Natural killer cell (primary cell): ENCODE data around the gene CEP20. TPM values are rescaled to one million over a fixed set of nuclear protein-coding genes. Genes with fewer than 3 reads are reported as not detected.

Experiments used
- ATAC-seq, 3 donors: fragments of 150-1000 bp in 2 of 3; fragments of 200-7000 bp in 1 of 3; cut with Tn5 transposase; 1 replicate in 1 of 3; 2 replicates in 2 of 3; pipeline ENCODE4 v1.10.0; 2021; ENCODE audit warnings: mild to moderate bottlenecking in 2 of 3, moderate library complexity in 2 of 3
- DNase-seq, 2 donors: peaks; one replicate each; pipeline versions ENCODE4 v3.0.0 to v3.0.0-alpha.2; 2013 to 2021; ENCODE audit warnings: mixed read lengths in 1 of 2
- H3K27ac ChIP-seq: one replicate; pipeline ENCODE4 v1.5.1; 2013; ENCODE audit warnings: mild to moderate bottlenecking, low read length
- H3K27me3 ChIP-seq: one replicate; pipeline ENCODE4 v1.6.1; 2013; ENCODE audit warnings: low read length; ENCODE audit not compliant: control insufficient read depth, insufficient read depth
- H3K36me3 ChIP-seq: one replicate; pipeline ENCODE4 v1.6.1; 2013; ENCODE audit warnings: low read length; ENCODE audit not compliant: control insufficient read depth, insufficient read depth
- H3K4me1 ChIP-seq: one replicate; pipeline ENCODE4 v1.6.1; 2013; ENCODE audit warnings: low read length; ENCODE audit not compliant: control insufficient read depth, insufficient read depth
- H3K4me3 ChIP-seq: one replicate; pipeline ENCODE4 v1.5.1; 2013; ENCODE audit warnings: low read length
- H3K9me3 ChIP-seq: one replicate; pipeline ENCODE4 v1.6.1; 2013; ENCODE audit warnings: low read length; ENCODE audit not compliant: control insufficient read depth, insufficient read depth
- H3K27ac Mint-ChIP-seq, 2 donors: one replicate each; pipeline ENCODE4 v1.8.0; 2022; ENCODE audit warnings: mild to moderate bottlenecking in 2 of 2, mixed read lengths in 2 of 2, moderate library complexity in 1 of 2
- H3K27me3 Mint-ChIP-seq, 2 donors: one replicate each; pipeline ENCODE4 v1.8.0; 2022; ENCODE audit warnings: low read depth in 2 of 2, mixed read lengths in 2 of 2
- H3K36me3 Mint-ChIP-seq: one replicate; pipeline ENCODE4 v1.8.0; 2022; ENCODE audit warnings: mixed read lengths
- H3K4me1 Mint-ChIP-seq, 2 donors: one replicate each; pipeline ENCODE4 v1.8.0; 2022; ENCODE audit warnings: mixed read lengths in 2 of 2
- H3K4me3 Mint-ChIP-seq: one replicate; pipeline ENCODE4 v1.8.0; 2022; ENCODE audit warnings: mild to moderate bottlenecking, moderate library complexity, mixed read lengths
- H3K9me3 Mint-ChIP-seq, 2 donors: one replicate each; pipeline ENCODE4 v1.8.0; 2022; ENCODE audit warnings: mixed read lengths in 2 of 2
- CTCF ChIP-seq: fragments of 200-600 bp; IDR thresholded peaks from one replicate; pipeline ENCODE4 v1.8.0; 2022; ENCODE audit warnings: antibody characterized with exemption
- WGBS: methylation state at CpG from one replicate; pipeline ENCODE4 v1.1.7; 2013; ENCODE audit warnings: missing lambda C conversion rate; ENCODE audit not compliant: insufficient coverage; 5-methylcytosine and 5-hydroxymethylcytosine counted together
- intact Hi-C: fragments of 100-400 bp; cut with micrococcal nuclease; formaldehyde crosslinking; loops from one replicate; pipeline ENCODE4 v1.14.2; 2022
- total RNA-seq, 4 donors: library from RNA; stranded (reverse); fragments of 120-200 nt in 1 of 4; gene quantifications; one replicate each; pipeline versions ENCODE4 v1.2.3 to v1.2.4, GENCODE V29; 2013 to 2022

The CEP20 gene
- total RNA-seq, 3 donors from 2014 or later (not counting 1 experiment from before 2014, with no cell fraction given) = 21.4 to 23.2 (median 23.1) TPM

DNA sequence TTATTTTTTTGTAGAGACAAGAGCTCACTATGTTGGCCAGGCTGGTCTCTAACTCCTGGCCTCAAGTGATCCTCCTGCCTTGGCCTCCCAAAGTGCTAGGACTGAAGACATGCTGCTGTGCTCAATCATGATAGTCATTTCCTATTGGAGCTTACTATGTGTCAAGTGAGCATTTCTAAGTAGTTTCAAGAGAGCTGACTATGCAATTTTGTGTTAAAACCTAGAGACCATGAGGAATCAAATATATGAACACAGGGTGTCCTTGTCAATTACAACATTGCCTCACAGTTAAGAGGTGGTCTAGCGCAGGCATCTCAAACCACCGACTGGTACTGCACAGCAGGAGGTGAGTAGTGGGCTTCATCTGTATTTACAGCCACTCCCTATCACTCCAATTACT is 69.4 kb downstream of the CEP20 start:
- ATAC-seq (no peak), DNase-seq (no peak)
- intact Hi-C loops = no loop called here
- H3K4me3 ChIP-seq = no peak overlapping the region
- H3K27me3 ChIP-seq = no peaks in the 10 kb centered on the region
- Mint-ChIP-seq H3K4me3 (no peak overlapping the region), H3K27ac (no peak overlapping the region), H3K9me3 (peaks cover 4 to 6% of the 10 kb centered on the region in 2 donors), H3K4me1 (no peaks in the 10 kb centered on the region), H3K36me3 (peaks cover 10% of the 10 kb centered on the region), H3K27me3 (peaks cover 6 to 15% of the 10 kb centered on the region in 2 donors)
- H3K27ac ChIP-seq = no peak overlapping the region
- TF ChIP-seq CTCF = no peak
- no peaks in the 10 kb centered on the region for H3K36me3 ChIP-seq
- 100% methylated on average over 2 of the region's 2 CpGs for WGBS
- H3K4me1 ChIP-seq = no peaks in the 10 kb centered on the region
- no peaks in the 10 kb centered on the region for H3K9me3 ChIP-seq

DNA sequence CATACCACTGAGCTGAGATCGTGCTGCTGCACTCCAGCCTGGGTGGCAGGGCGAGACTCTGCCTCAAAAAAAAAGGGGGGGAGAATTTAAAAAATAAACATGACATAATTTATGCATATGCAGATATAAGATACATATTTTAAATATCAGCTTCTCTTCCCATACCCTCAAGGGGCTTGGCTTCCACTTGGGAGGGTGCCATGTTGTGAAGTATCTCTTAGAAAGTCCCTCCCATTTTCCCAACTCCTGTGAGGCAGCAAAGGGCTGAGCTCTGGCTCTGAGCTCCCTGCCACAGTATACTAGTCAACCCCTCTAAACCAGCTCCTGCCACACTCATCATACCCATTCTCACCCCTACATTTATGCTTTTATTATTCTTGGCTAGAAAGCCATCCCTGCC is 71.0 kb downstream of the CEP20 start:
- Histone ChIP-seq H3K36me3 (no peaks in the 10 kb centered on the region), H3K27me3 (no peaks in the 10 kb centered on the region), H3K4me1 (no peaks in the 10 kb centered on the region), H3K4me3 (no peak overlapping the region), H3K9me3 (no peaks in the 10 kb centered on the region), H3K27ac (no peak overlapping the region)
- no peak for TF ChIP-seq CTCF
- ATAC-seq (no peak), DNase-seq (no peak)
- no peaks in the 10 kb centered on the region for H3K4me1 Mint-ChIP-seq
- WGBS = no CpG with 5 or more reads among the region's 2 CpGs
- intact Hi-C loops = no loop called here
- no peak overlapping the region for H3K4me3 Mint-ChIP-seq
- H3K36me3 Mint-ChIP-seq = peaks cover 10% of the 10 kb centered on the region
- peaks cover 6 to 15% of the 10 kb centered on the region in 2 donors for H3K27me3 Mint-ChIP-seq
- no peak overlapping the region for H3K27ac Mint-ChIP-seq
- peaks cover 4 to 6% of the 10 kb centered on the region in 2 donors for H3K9me3 Mint-ChIP-seq

- H3K27me3 ChIP-seq = no peaks in the 10 kb centered on the region
- Mint-ChIP-seq H3K36me3 (peaks cover 10% of the 10 kb centered on the region), H3K27ac (no peak overlapping the region), H3K4me3 (no peak overlapping the region), H3K4me1 (no peaks in the 10 kb centered on the region), H3K27me3 (peaks cover 6 to 15% of the 10 kb centered on the region in 2 donors), H3K9me3 (peaks cover 4 to 6% of the 10 kb centered on the region in 2 donors)
- H3K4me1 ChIP-seq = no peaks in the 10 kb centered on the region
- DNase-seq = no peak
- intact Hi-C loops = no loop called here
- no peak overlapping the region for H3K4me3 ChIP-seq
- no peaks in the 10 kb centered on the region for H3K36me3 ChIP-seq
- no peak for TF ChIP-seq CTCF
- no peaks in the 10 kb centered on the region for H3K9me3 ChIP-seq
- no peak overlapping the region for H3K27ac ChIP-seq
- no peak for ATAC-seq
Observed at GRCh38 chr16:15816228-15816627, 72.2 kb downstream of the CEP20 start.

Other genes starting within 250 kb of the CEP20 start
- gene MARF1, start 245.4 kb downstream of the CEP20 start, total RNA-seq = 100 to 1,000 TPM; 127 to 149 (median 140) TPM
- 100 to 1,000 TPM; 104 to 118 (median 114) TPM for gene NDE1, start 238.4 kb downstream of the CEP20 start, total RNA-seq
- gene MYH11, start 31.6 kb downstream of the CEP20 start, total RNA-seq = under 1 TPM in 1 of 3 donors, not detected in 2; 0.30 TPM
- 10 to 100 TPM; 24.5 to 53.9 (median 27.9) TPM for gene ABCC1, start 61.0 kb upstream of the CEP20 start, total RNA-seq